ENCODE results near the gene GPS1.

Gene GPS1

DNA sequence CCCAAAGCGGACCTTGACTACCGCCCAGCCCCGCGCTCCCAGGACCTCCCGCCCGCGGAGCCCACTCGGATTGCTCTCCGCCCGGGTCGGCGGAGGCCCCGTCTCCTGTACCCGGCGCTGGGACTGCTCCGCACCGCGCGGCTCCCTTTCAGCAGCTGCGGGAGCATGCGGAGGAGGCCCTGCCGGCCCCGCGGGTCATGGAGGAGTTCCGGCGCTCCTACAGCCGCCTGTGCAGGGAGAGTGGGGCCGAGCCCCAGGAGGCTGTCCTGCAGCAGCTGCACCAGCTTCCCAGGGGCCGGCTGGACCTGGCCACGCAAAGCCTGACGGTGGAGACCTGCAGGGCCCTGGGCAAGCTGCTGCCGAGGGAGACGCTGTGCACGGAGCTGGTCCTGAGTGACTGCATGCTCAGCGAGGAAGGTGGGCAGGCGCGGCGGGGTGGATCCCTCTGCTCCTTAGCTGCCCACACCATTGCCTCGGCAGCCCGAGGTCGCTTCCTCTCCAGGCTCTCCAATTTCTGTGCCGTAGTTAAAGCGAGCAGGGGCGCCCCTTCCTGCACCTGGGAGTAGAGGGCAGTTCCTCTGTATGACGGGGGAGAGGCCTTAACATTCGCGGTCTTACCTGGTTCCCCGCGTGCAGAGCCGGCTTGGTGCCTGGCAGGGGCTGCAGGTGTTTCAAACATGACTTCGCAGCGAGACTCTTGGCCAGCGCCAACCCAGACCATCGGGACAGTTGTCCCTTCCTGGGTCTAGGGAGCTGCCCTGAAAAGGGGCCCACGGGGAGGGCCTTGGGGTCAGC lies 28.1 kb upstream of the GPS1 start:
- DNase-seq (ENCODE audit: extremely low read depth, low read depth): no peak
- TF ChIP-seq, protein P1, sequence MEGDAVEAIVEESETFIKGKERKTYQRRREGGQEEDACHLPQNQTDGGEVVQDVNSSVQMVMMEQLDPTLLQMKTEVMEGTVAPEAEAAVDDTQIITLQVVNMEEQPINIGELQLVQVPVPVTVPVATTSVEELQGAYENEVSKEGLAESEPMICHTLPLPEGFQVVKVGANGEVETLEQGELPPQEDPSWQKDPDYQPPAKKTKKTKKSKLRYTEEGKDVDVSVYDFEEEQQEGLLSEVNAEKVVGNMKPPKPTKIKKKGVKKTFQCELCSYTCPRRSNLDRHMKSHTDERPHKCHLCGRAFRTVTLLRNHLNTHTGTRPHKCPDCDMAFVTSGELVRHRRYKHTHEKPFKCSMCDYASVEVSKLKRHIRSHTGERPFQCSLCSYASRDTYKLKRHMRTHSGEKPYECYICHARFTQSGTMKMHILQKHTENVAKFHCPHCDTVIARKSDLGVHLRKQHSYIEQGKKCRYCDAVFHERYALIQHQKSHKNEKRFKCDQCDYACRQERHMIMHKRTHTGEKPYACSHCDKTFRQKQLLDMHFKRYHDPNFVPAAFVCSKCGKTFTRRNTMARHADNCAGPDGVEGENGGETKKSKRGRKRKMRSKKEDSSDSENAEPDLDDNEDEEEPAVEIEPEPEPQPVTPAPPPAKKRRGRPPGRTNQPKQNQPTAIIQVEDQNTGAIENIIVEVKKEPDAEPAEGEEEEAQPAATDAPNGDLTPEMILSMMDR (IDR thresholded peaks at IDR 0.05; ENCODE audit: low read depth, low read length): no peak

DNA sequence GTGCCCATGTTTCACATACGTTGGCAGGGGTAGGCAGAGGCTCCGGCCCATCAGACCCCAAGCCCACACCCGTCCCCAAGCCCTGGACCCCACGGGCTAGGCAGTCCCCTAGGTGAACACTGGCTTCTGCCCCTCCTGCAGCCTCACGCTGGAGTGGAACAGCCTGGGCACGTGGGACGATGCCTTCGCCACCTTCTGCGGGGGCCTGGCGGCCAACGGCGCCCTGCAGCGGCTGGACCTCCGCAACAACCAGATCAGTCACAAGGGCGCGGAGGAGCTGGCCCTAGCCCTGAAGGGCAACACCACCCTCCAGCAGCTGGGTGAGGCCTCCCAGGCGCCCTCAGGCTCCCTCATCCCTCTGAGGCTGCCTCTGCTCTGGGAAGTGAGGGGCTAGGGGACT lies 26.8 kb upstream of the GPS1 start:
- DNase-seq (ENCODE audit: extremely low read depth, low read depth): no peak
- TF ChIP-seq, protein P1 (IDR thresholded peaks at IDR 0.05; ENCODE audit: low read depth, low read length): no peak

DNA sequence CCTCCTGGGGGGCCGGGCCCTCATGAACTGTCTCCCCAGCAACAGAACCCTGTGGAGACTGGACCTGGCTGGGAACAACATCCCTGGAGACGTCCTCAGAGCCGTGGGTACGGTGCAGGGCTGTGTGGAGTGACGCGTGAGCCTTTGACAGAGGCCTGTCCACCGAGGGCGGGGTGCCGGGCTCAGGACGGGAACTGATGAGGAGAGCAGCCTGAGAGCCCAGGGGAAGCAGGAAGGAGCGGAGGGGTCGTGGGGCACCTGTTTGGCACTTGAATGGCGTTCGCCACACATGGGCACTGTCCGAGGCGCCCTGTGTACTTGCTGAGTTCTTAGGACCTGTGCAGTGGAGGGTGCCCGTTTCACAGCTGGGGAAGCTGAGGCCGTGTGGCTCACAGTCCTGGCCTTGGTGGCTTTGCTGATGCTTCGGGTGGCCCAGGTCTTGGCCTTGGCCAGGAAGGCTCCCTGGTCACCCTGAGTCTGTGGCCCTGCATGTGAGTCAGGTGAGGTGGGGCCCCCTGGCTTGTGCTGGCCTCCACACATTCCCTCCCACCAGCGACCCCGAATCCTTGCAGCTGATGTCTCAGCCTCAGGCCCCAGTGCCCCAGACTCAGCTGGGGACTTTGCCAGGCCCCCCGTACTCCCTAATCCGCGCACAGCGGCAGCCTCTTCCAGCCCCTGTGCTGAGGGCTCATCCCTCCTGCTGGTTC lies 26.1 kb upstream of the GPS1 start:
- TF ChIP-seq, protein P1 (IDR thresholded peaks at IDR 0.05; ENCODE audit: low read depth, low read length): no peak
- DNase-seq (ENCODE audit: extremely low read depth, low read depth): no peak

DNA sequence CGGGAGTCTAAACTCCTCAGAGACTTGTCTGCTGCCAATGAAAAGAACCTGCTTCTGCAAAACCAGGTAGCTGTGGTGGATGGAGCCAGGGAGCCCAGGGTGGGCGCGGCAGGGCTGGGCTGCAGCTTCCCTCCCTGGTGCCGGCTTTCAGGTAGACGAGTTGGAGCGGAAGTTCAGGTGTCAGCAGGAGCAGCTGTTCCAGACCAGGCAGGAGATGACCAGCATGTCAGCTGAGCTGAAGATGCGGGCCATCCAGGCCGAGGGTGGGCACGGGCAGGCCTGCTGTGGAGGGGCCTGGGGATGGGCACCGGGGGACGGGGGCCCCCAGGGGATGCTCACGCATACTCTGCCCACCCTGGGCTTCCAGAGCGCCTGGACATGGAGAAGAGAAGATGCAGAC lies 23.5 kb upstream of the GPS1 start:
- TF ChIP-seq, protein P1 (IDR thresholded peaks at IDR 0.05; ENCODE audit: low read depth, low read length): no peak
- no peak for DNase-seq (ENCODE audit: extremely low read depth, low read depth)

DNA sequence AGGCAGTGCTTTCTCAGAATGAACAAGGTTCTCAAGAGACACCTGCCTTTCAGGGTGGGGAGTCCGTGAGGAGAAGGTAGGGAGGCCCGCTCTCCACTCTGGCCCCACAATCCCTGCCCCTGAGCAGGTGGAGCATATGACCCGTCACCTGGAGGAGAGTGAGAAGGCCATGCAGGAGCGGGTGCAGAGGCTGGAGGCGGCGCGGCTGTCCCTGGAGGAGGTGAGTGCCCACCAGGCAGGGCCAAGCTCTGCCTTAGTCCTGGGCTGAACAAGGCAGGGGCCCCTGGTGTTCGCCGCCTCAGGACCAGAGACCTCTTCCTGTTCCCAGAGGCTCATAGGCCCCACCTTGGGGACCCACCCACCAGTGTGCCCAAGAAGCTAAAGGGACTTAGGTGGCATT lies 22.7 kb upstream of the GPS1 start:
- TF ChIP-seq, protein P1 (IDR thresholded peaks at IDR 0.05; ENCODE audit: low read depth, low read length): no peak

DNA sequence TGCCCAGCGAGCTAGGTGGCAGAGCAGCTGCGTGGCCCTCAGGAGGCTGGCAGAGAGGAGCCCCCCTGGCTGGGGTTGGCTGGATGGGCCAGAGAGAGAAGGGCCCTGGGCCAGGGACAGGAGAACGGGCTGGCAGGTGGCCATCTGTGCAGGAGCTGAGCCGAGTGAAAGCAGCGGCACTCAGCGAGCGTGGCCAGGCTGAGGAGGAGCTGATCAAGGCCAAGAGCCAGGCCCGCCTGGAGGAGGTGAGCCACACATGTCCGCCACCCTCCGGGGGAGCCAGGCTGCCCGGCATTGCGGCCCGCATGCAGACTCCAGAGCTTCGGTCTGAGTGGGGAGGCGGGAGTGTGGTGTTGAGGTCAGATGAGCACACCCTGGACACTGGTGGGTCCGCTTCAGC lies 22.3 kb upstream of the GPS1 start:
- TF ChIP-seq, protein P1 (IDR thresholded peaks at IDR 0.05; ENCODE audit: low read depth, low read length): no peak
- DNase-seq (ENCODE audit: extremely low read depth, low read depth): no peak

More for the DNA sequence above, 22.7 kb upstream of the GPS1 start:
- no peak for DNase-seq (ENCODE audit: extremely low read depth, low read depth)

DNA sequence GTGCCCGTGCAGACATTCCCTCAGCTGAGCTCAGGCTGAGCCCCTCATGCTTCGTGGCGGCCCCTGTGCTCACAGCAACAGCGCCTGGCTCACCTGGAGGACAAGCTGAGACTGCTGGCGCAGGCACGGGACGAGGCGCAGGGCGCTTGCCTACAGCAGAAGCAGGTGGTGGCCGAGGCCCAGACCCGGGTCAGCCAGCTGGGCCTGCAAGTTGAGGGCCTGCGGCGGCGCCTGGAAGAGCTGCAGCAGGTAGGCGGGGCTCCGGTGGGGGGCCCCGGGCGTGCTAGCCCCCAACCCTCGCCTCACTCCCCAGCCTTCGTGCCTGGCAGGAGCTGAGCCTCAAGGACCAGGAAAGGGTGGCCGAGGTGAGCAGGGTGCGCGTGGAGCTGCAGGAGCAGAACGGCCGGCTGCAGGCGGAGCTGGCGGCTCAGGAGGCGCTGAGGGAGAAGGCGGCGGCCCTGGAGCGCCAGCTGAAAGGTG lies 21.7 kb upstream of the GPS1 start:
- no peak for DNase-seq (ENCODE audit: extremely low read depth, low read depth)
- TF ChIP-seq, protein P1 (IDR thresholded peaks at IDR 0.05; ENCODE audit: low read depth, low read length): no peak
